B cell (primary cell): ENCODE data around the gene LYST. TPM values are rescaled to one million over a fixed set of nuclear protein-coding genes. Genes with fewer than 3 reads are reported as not detected.

ENCODE experiments used
- ATAC-seq: fragments of 200-7000 bp; cut with Tn5 transposase; one replicate; pipeline ENCODE4 v1.10.0; 2021; ENCODE audit warnings: low read depth, mild to moderate bottlenecking, moderate number of reproducible peaks, moderate library complexity
- CTCF ChIA-PET: fragments of 350-600 bp; sonication (Branson Sonifier 250); formaldehyde crosslinking; loops from one replicate; lab custom pipeline; 2021; ENCODE audit warnings: antibody characterized with exemption, inconsistent platforms; lab: Charles Lee
- POLR2A ChIA-PET: fragments of 350-600 bp; sonication (Branson Sonifier 250); formaldehyde crosslinking; loops from one replicate; lab custom pipeline; 2021; ENCODE audit warnings: antibody characterized with exemption; lab: Charles Lee
- DNase-seq: peaks from one replicate; pipeline ENCODE4 v3.0.0; 2013
- H2AFZ ChIP-seq: 2 replicates; pipeline ENCODE4 v1.6.1; 2012; ENCODE audit warnings: mild to moderate bottlenecking, low read depth, low read length; ENCODE audit not compliant: insufficient read depth, poor library complexity, severe bottlenecking
- H3K27ac ChIP-seq, 2 donors: 1 replicate in 1 of 2; 2 replicates in 1 of 2; pipeline ENCODE4 v1.5.1; 2012 to 2013; ENCODE audit warnings: low read length in 2 of 2, mild to moderate bottlenecking in 2 of 2, moderate library complexity in 1 of 2
- H3K27me3 ChIP-seq, 4 experiments: fragments of 200-600 bp in 1 of 4; sonication (generic) in 1 of 4; replicated peaks in 1 of 4; 1 replicate in 2 of 4; 2 replicates in 2 of 4; pipeline versions ENCODE4 v1.6.1 to v1.7.0; 2013 to 2016; ENCODE audit warnings: low read length in 3 of 4, mild to moderate bottlenecking in 2 of 4, mixed read lengths in 1 of 4, moderate library complexity in 1 of 4; ENCODE audit not compliant: insufficient read depth in 4 of 4, control insufficient read depth in 3 of 4; ENCODE audit errors: control extremely low read depth in 1 of 4
- H3K36me3 ChIP-seq, 2 experiments: replicated peaks in 1 of 2; 1 replicate in 1 of 2; 2 replicates in 1 of 2; pipeline versions ENCODE4 v1.6.1 to v1.7.1; 2013; ENCODE audit warnings: low read length in 1 of 2; ENCODE audit not compliant: insufficient read depth in 2 of 2, control insufficient read depth in 1 of 2; ENCODE audit errors: control extremely low read depth in 1 of 2, extremely low read depth in 1 of 2
- H3K4me1 ChIP-seq, 2 donors: fragments of 200-600 bp in 1 of 2; sonication (generic) in 1 of 2; 1 replicate in 1 of 2; 2 replicates in 1 of 2; pipeline versions ENCODE4 v1.5.1 to v1.6.1; 2013 to 2017; ENCODE audit warnings: low read length in 2 of 2; ENCODE audit not compliant: control insufficient read depth in 2 of 2, insufficient read depth in 2 of 2
- H3K4me2 ChIP-seq: replicated peaks from 2 replicates; pipeline ENCODE3; 2012; ENCODE audit warnings: mild to moderate bottlenecking, low read depth, low read length; ENCODE audit not compliant: poor library complexity, severe bottlenecking
- H3K4me3 ChIP-seq, 5 experiments: fragments of 200-600 bp in 1 of 5; sonication (generic) in 1 of 5; 1 replicate in 3 of 5; 2 replicates in 2 of 5; pipeline versions ENCODE4 v1.5.1 to v1.7.0; 2011 to 2016; ENCODE audit warnings: low read length in 4 of 5, mild to moderate bottlenecking in 4 of 5, low read depth in 2 of 5, control low read depth in 1 of 5, moderate library complexity in 1 of 5; ENCODE audit not compliant: insufficient read depth in 1 of 5; ENCODE audit errors: control extremely low read depth in 1 of 5, extremely low read depth in 1 of 5
- H3K79me2 ChIP-seq: fragments of 200-600 bp; sonication (generic); one replicate; pipeline ENCODE4 v1.6.0; 2016; ENCODE audit warnings: low read length; ENCODE audit not compliant: control insufficient read depth, insufficient read depth
- H3K9ac ChIP-seq: fragments of 200-600 bp; sonication (generic); 2 replicates; pipeline ENCODE4 v1.6.1; 2017; ENCODE audit warnings: mild to moderate bottlenecking, low read length, moderate library complexity
- H3K9me3 ChIP-seq, 3 donors: one replicate each; pipeline versions ENCODE4 v1.6.1 to v1.7.1; 2013; ENCODE audit warnings: low read length in 2 of 3; ENCODE audit not compliant: control insufficient read depth in 2 of 3, insufficient read depth in 1 of 3; ENCODE audit errors: control extremely low read depth in 1 of 3
- H4K20me1 ChIP-seq: 2 replicates; pipeline ENCODE4 v1.6.0; 2012; ENCODE audit warnings: mild to moderate bottlenecking, low read length; ENCODE audit not compliant: insufficient read depth, control insufficient read depth, poor library complexity, severe bottlenecking
- H3K27ac Mint-ChIP-seq: one replicate; pipeline ENCODE4 v1.8.0; 2021; ENCODE audit warnings: mixed read lengths
- H3K27me3 Mint-ChIP-seq: one replicate; pipeline ENCODE4 v1.8.0; 2021; ENCODE audit warnings: mixed read lengths
- H3K4me1 Mint-ChIP-seq: one replicate; pipeline ENCODE4 v1.8.0; 2021; ENCODE audit warnings: mixed read lengths
- H3K4me3 Mint-ChIP-seq: one replicate; pipeline ENCODE4 v1.8.0; 2021; ENCODE audit warnings: mixed read lengths
- H3K9me3 Mint-ChIP-seq: one replicate; pipeline ENCODE4 v1.8.0; 2022; ENCODE audit warnings: mixed read lengths; ENCODE audit not compliant: insufficient read depth
- CTCF ChIP-seq: fragments of 200-600 bp; IDR thresholded peaks from one replicate; pipeline ENCODE4 v1.8.0; 2022; ENCODE audit warnings: antibody characterized with exemption, mild to moderate bottlenecking
- EZH2 ChIP-seq: IDR thresholded peaks from 2 replicates; pipeline ENCODE4 v1.6.1; 2012; ENCODE audit warnings: borderline replicate concordance, low read depth, mild to moderate bottlenecking, moderate library complexity, low read length; ENCODE audit not compliant: insufficient read depth, poor library complexity, severe bottlenecking
- WGBS: methylation state at CpG from one replicate; pipeline ENCODE4 v1.1.5; 2013; ENCODE audit warnings: missing lambda C conversion rate; ENCODE audit not compliant: insufficient coverage; 5-methylcytosine and 5-hydroxymethylcytosine counted together
- intact Hi-C: fragments of 100-400 bp; cut with micrococcal nuclease; formaldehyde crosslinking; loops from one replicate; pipeline ENCODE4 v1.10.0; 2022
- polyA plus RNA-seq: library from polyadenylated mRNA; depleted of rRNA; stranded (reverse); fragments of >200 nt; gene quantifications from 2 replicates; pipeline ENCODE4 v1.2.3, GENCODE V29; 2012
- total RNA-seq, 2 donors: library from RNA; stranded (reverse); fragments of 120-200 nt in 1 of 2; gene quantifications; 1 replicate in 1 of 2; 2 replicates in 1 of 2; pipeline versions ENCODE4 v1.2.3 to v1.2.4, GENCODE V29; 2013 to 2022

The LYST gene
- total and polyA plus RNA-seq, 2 donors (not counting 1 experiment from before 2014, with no cell fraction given), result 50.4 to 120 TPM

GRCh38 chr1:235657747-235658526 lies 208.8 kb downstream of the LYST start:
- CTCF ChIA-PET, result no interaction called here
- intact Hi-C loops, result no loop called here
- H3K27ac Mint-ChIP-seq, result no peak overlapping the region

More at GRCh38 chr1:235657747-235658526, 208.8 kb downstream of the LYST start:
- no peak overlapping the region for H2AFZ ChIP-seq
- TF ChIP-seq CTCF (no peak), EZH2 (no peak)
- H3K27me3 ChIP-seq, result peaks cover 0 to 4% (median 2%) of the 10 kb centered on the region in 4 experiments
- no peaks in the 10 kb centered on the region for H3K4me1 Mint-ChIP-seq
- H3K4me2 ChIP-seq, result no peak overlapping the region
- H4K20me1 ChIP-seq, result no peaks in the 10 kb centered on the region
- DNase-seq (no peak), ATAC-seq (no peak)
- H3K27ac ChIP-seq, result no peak overlapping the region
- no peak overlapping the region for H3K4me3 Mint-ChIP-seq
- WGBS, result 42% methylated on average over 3 of the region's 5 CpGs
- H3K4me1 ChIP-seq, result no peaks in the 10 kb centered on the region
- H3K9me3 ChIP-seq, result no peaks in the 10 kb centered on the region
- H3K4me3 ChIP-seq, result no peak overlapping the region
- H3K79me2 ChIP-seq, result no peaks in the 10 kb centered on the region
- peaks cover 3% of the 10 kb centered on the region for H3K9me3 Mint-ChIP-seq
- H3K36me3 ChIP-seq, result peaks cover 10 to 17% of the 10 kb centered on the region in 2 experiments
- POLR2A ChIA-PET, result no interaction called here
- H3K27me3 Mint-ChIP-seq, result peaks cover 17% of the 10 kb centered on the region
- no peak overlapping the region for H3K9ac ChIP-seq
